Urothelium cell line (cell line): ENCODE measurements around the gene ANKRD2.
"Not testable (repeated sequence)": the region's sequence is repeated elsewhere in the genome, so short reads cannot be mapped to it uniquely, and the experiment has no call there.

Experiments used
- DNase-seq: peaks from one replicate; pipeline ENCODE4 v3.0.0; 2011; ENCODE audit warnings: low spot score, mixed read lengths
- FAIRE-seq: peaks from 2 replicates; lab custom pipeline; 2011; peaks lifted over from hg19 to GRCh38; lab: Jason Lieb, UNC

Gene ANKRD2

DNA sequence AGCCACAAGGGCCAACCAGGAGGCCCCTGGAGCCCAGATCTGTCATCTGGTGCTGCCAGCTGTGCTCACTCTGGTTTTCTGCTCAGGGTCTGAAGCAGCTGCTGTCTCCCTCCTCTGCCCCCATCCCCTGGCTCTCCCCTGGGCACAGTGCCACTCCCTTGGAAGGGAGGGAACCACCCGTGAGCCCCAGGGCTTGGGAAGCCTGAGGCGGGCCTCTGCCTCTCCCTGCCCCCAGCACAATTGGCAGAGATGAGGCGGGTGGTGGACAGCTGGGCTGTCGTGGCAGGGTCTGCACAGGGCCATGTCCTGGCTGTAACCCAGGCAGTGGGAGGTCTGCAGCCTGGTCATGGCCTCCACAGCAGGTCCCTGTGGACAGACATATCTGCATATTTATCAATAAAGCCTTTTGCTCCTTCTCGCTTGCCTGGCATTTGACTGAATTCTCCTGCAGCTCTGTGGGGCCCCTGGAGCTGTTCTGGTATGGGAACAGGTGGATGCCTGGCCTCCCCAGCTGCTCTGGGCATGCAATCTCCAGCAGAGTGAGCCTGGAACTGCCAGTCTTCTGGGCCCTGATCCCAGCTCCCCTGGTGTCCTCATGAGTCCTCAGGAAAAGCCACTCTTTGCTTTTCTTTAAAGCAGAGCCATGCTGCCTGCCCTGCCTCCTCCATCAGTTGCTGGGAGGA lies 1.6 kb upstream of the ANKRD2 start:
- DNase-seq, result no peak
- FAIRE-seq, result no peak

DNA sequence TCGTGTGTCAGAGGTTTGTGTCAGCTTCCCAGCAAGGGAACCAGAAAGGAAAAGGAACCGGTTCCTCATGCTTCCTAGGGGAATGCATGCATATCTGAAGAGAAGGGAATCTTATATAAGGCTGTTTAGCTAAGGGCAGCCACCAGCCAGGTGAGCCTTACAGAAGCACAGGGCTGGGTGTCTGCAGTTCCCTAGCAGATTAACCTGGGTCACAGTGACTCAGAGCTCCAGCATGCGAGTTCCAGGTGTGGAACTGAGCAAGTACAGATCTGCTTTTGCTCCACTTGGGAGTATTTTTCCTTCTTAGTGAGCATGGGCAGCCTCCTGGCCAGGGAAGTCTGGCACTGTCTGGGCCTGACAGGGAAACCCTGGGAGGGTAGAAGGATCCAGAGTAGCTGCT lies 957 bp upstream of the ANKRD2 start:
- DNase-seq (no peak), FAIRE-seq (no peak)

GRCh38 chr10:97573021-97573420 lies 442 bp downstream of the ANKRD2 start:
- DNase-seq, result no peak
- FAIRE-seq, result no peak

- DNase-seq, result no peak
- FAIRE-seq, result no peak
Observed at GRCh38 chr10:97573672-97574071, 1.1 kb downstream of the ANKRD2 start.

- peak; percentile 95 for DNase-seq
- peak; percentile 91 for FAIRE-seq
Observed at GRCh38 chr10:97574374-97575126, 2.0 kb downstream of the ANKRD2 start.

- DNase-seq, result peak; percentile 54
- peak; percentile 13 for FAIRE-seq
Observed at GRCh38 chr10:97575127-97575668, 2.6 kb downstream of the ANKRD2 start.

DNA sequence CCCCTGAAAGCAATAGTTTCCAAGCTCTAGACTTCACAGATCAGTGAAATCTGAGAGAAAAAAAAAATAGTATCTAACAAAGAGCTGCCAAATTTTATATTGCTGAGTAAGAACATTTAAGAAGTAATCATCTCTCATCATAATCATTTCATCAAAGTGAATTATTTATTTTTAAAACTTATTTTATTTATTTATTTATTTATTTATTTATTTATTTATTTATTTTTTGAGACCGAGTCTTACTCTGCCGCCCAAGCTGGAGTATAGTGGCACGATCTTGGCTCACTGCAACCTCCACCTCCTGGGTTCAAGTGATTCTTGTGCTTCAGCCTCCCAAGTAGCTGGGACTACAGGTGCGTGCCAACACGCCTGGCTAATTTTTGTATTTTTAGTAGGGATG lies 3.9 kb downstream of the ANKRD2 start:
- DNase-seq, FAIRE-seq: not testable (repeated sequence)

DNA sequence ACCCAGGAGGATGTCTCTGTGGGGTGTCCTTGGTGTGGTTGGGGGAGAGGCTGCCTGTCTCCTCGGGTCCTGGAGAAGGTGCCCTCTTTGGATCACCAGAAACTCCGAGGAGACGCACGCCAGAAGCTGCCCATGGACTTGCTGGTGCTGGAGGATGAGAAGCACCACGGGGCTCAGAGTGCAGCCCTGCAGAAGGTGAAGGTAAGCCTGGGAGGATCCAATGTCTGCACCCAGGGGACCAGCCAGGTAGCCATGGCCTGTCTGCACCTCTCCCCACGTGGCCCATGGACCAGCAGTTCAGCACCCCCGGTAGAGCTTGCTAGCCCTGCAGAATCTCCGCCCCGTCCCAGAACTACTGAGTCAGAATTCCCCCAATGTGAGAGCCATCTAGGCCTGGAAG lies 5.1 kb downstream of the ANKRD2 start:
- FAIRE-seq (no peak), DNase-seq (no peak)

- FAIRE-seq (no peak), DNase-seq (no peak)
Observed at GRCh38 chr10:97578171-97578844, 5.7 kb downstream of the ANKRD2 start.

- DNase-seq (no peak), FAIRE-seq (no peak)
Observed at GRCh38 chr10:97580421-97581367, 8.1 kb downstream of the ANKRD2 start.

DNA sequence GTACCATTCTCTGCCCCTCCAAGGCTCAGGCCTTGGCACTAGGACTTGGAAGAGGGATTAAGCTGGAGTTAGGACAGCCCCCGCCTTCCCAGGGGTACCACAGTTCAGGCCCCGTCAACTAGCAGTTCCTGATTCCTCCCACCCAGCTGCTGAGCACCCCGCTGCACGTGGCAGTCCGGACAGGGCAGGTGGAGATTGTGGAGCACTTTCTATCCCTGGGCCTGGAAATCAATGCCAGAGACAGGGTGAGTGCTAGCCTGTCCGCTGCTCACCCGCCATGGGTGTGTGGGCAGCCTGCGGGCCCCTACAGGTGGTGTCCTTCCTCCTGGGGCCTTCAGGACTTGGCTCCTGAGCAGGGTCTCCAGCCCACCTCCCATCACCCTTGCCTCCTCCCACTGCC lies 9.6 kb downstream of the ANKRD2 start:
- FAIRE-seq (no peak), DNase-seq (no peak)

DNA sequence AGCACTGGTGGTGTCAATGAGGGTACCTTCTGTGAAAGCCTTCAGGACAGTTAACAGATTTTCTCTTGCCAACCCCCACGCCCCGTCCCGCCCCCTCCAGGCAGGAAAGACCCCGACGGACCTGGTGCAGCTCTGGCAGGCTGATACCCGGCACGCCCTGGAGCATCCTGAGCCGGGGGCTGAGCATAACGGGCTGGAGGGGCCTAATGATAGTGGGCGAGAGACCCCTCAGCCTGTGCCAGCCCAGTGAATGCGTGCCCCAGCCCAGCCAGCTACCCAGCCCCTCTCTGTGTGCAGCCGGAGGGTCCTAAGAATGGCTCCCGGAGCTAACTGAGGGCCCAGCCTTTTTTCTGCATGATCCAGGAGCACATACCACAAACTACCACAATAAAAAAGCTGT lies 10.9 kb downstream of the ANKRD2 start:
- FAIRE-seq (no peak), DNase-seq (no peak)

- FAIRE-seq, result no peak
Observed at GRCh38 chr10:97584060-97584797, 11.7 kb downstream of the ANKRD2 start, which contains the start of gene HOGA1. Gene HOGA1, plus strand, starts transcription at chr10:97584389. Its CDS starts 315 bp downstream, at chr10:97584704.

DNA sequence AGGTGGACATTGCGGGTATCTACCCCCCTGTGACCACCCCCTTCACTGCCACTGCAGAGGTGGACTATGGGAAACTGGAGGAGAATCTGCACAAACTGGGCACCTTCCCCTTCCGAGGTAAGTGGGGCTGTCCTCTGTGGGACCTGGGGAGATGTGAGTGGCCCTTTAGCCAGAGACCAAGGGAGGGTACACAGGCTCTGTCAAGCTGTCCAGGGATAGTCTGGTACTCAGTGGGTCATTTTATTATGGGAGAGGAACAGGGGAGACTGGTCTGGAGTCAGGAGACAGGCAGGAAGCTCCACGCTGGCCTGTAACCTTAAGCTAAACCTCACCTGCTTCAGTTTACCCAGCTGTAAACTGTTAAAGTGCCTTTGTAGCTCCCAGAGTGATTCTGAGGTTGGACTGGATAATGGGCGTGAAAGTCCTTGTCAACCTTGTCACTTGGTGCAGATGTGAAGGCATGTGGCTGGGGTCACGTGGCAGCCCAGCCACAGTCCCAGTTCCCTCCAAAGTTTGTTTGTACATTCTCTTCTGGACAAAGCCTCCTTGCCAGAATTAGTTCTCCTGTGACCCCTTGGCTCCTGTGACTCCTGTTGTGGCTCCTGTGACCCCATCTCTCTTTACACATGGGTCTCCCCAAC lies 12.3 kb downstream of the ANKRD2 start:
- DNase-seq, result no peak
- FAIRE-seq, result no peak

More at GRCh38 chr10:97584060-97584797, 11.7 kb downstream of the ANKRD2 start, which contains the start of gene HOGA1:
- no peak for DNase-seq

GRCh38 chr10:97585439-97585811 lies 12.8 kb downstream of the ANKRD2 start:
- DNase-seq (no peak), FAIRE-seq (peak; percentile 23)

DNA sequence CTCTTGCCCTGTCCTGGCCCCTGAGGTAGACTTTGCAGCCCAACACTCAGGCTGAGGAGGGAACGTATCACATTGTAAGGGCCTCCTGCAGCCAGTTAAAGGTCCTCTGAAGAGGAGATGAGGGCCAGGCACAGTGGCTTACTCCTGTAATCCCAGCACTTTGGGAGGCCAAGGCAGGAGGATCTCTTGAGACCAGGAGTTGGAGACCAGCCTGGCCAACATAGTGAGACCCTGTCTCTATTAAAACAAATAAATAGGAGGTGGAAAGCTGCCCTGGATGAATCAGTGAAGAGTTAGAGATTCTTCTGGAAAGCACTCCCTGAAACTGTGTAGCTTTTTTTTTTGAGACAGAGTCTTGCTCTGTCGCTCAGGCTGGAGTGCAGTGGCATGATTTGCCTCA lies 14.6 kb downstream of the ANKRD2 start:
- FAIRE-seq, result no peak
- no peak for DNase-seq

- FAIRE-seq (no peak), DNase-seq (no peak)
Observed at GRCh38 chr10:97589479-97589878, 16.9 kb downstream of the ANKRD2 start, which contains the start of gene C10orf62. Gene C10orf62, plus strand, starts transcription at chr10:97589721. Its CDS starts 177 bp downstream, at chr10:97589898.

DNA sequence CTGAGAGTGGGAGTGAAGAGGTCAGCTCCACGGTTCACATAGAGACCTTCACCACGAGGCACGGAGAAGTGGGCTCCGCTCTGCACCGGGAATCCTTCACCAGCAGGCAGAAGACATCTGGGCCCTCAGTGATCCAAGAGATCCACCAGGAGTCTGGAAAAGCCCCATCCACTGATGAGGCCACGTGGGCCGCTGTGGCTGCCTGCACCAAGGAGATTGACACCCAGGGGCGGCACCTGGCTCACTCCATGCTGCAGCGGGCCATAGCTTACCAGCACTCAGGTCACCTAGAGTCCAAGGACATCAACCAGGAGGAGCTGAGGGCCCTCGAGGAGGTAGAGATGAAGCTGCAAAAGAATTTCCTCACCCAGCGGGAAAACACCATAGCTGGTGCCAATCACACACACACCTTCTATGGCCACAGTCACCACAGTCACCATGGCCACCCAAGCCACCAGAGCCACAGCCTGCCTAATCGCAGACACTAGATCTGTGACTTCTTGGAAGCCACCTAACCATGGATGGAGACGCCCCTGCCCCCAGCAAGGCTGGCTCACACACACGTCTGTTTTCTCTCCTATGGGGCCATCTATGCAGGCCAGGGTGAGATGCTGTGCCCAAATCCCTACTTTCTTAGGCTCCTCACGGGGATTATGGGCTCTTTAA lies 17.6 kb downstream of the ANKRD2 start:
- DNase-seq (no peak), FAIRE-seq (no peak)
